ENCODE data around the gene SCN3B.

DNA sequence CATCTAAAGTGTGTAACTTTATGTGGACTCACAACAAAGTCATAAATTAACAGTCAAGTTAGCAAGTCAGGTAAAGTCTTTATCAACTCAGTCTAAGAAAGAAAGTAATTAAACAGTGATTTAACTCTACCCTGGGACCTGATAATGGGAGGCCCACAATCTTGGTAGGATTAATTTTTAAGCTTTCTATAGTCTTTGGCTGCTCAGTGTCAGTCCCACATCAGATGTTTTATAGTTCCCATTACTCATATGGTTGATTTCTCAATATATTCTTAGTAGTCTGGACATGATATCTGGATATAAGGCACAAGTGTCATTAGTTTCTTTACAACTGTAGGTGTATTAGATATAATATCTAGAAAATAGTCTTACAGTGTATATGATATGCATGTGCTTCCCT, 38.5 kb upstream of the SCN3B start:
- TF ChIP-seq POLR2AphosphoS5 (IDR thresholded peaks at IDR 0.05; ENCODE audit: low read depth, low read length) (no peak), POLR2A (IDR thresholded peaks at IDR 0.05; ENCODE audit: low read depth, low read length) (no peak)
